RWPE1 (cell line): ENCODE results near the gene NR6A1.

Experiments
- CTCF ChIA-PET: fragments of 350-600 bp; sonication (Branson Sonifier 250); formaldehyde crosslinking; extraction: SDS; loops from one replicate; lab custom pipeline; 2021; lab: Yijun Ruan, JAX
- POLR2A ChIA-PET: fragments of 400-600 bp; formaldehyde crosslinking; extraction: SDS; loops from one replicate; lab custom pipeline; 2020; ENCODE audit warnings: antibody characterized with exemption; ENCODE audit not compliant: low non-redundant PET; lab: Yijun Ruan, JAX
- DNase-seq: peaks from one replicate; pipeline ENCODE4 v3.0.0; 2012; ENCODE audit warnings: low spot score
- H3K27ac ChIP-seq: fragments of 450-650 bp; 2 replicates; pipeline ENCODE4 v1.5.1; 2017
- CTCF ChIP-seq: fragments of 450-650 bp; conservative IDR thresholded peaks from 2 replicates; pipeline ENCODE4 v1.5.1; 2017; ENCODE audit warnings: low read depth, mild to moderate bottlenecking

The NR6A1 gene

GRCh38 chr9:124503713-124504529, 267.2 kb downstream of the NR6A1 start:
- CTCF ChIA-PET, result interaction anchor here (0.7 kb wide), 2 partner anchors 208 to 457 kb away, joined by 3 to 4 read pairs; no protein-coding TSS in a partner anchor
- no peak for DNase-seq
- no peak for TF ChIP-seq CTCF
- POLR2A ChIA-PET, result no interaction called here
- H3K27ac ChIP-seq, result no peak overlapping the region

- POLR2A ChIA-PET, result no interaction called here
Observed at GRCh38 chr9:124502711-124503702, 268.1 kb downstream of the NR6A1 start.

GRCh38 chr9:124501771-124502320, 269.3 kb downstream of the NR6A1 start:
- DNase-seq, result no peak
- H3K27ac ChIP-seq, result no peak overlapping the region
- ChIA-PET POLR2A (no interaction called here), CTCF (interaction anchor here (0.6 to 2.2 kb wide), 5 partner anchors 13 to 1225 kb away, joined by 3 to 10 read pairs (median 4); no protein-coding TSS in a partner anchor)
- TF ChIP-seq CTCF, result no peak

More at GRCh38 chr9:124502711-124503702, 268.1 kb downstream of the NR6A1 start:
- DNase-seq, result no peak
- CTCF ChIA-PET, result interaction anchor here (0.6 kb wide), 1 partner anchor 1226 kb away, joined by 5 read pairs; no protein-coding TSS in a partner anchor
- no peak for TF ChIP-seq CTCF
- H3K27ac ChIP-seq, result no peak overlapping the region

GRCh38 chr9:124500796-124501611, 270.1 kb downstream of the NR6A1 start:
- DNase-seq, result no peak
- no peak overlapping the region for H3K27ac ChIP-seq
- no peak for TF ChIP-seq CTCF
- CTCF ChIA-PET, result interaction anchor here (0.7 to 2.2 kb wide), 3 partner anchors 18 to 173 kb away, joined by 3 to 10 read pairs (median 4); no protein-coding TSS in a partner anchor
- POLR2A ChIA-PET, result interaction anchor here (0.6 kb wide), 1 partner anchor 1424 kb away, joined by 3 read pairs; no protein-coding TSS in a partner anchor

GRCh38 chr9:124500028-124500795, 270.9 kb downstream of the NR6A1 start:
- H3K27ac ChIP-seq, result no peak overlapping the region
- no peak for DNase-seq
- TF ChIP-seq CTCF, result no peak
- ChIA-PET CTCF (interaction anchor here (1.0 to 2.2 kb wide), 2 partner anchors 37 to 81 kb away, joined by 3 to 10 read pairs; no protein-coding TSS in a partner anchor), POLR2A (no interaction called here)
